Left ventricle myocardium superior (tissue), 1 donor: Measurements from ENCODE around the gene THBS2. TPM values are rescaled to one million over a fixed set of nuclear protein-coding genes. Genes with fewer than 3 reads are reported as not detected.
A peak's percentile ranks its signal among the peaks of the same experiment; 100 is the strongest.

Experiments
- ATAC-seq: fragments of 200-7000 bp; cut with Tn5 transposase; one replicate; pipeline ENCODE4 v1.9.1; 2020; ENCODE audit warnings: mild to moderate bottlenecking, moderate library complexity
- DNase-seq: peaks from one replicate; pipeline ENCODE4 v3.0.0-alpha.2; 2020
- intact Hi-C: fragments of 100-400 bp; cut with micrococcal nuclease; formaldehyde crosslinking; loops from one replicate; pipeline ENCODE4 v1.11.0; 2022
- total RNA-seq: library from RNA; stranded (reverse); fragmentation: NEBNext Ultra II Directional; extraction: Animal tissue kit (Norgen Biotek cat#: 25700); gene quantifications from one replicate; pipeline ENCODE4 v1.2.1, GENCODE V29; 2021
- donor health status: DM: no; HTN: yes; CAD: no; lungs with severe emphysema.

The THBS2 gene
- total RNA-seq, 1 donor from 2014 or later = 10.7 TPM

- intact Hi-C loops = no loop called here
- no peak for ATAC-seq
- no peak for DNase-seq
These were observed 79.9 kb downstream of the THBS2 start for GRCh38 chr6:169173532-169174268.

- DNase-seq = no peak
- no peak for ATAC-seq
- intact Hi-C loops = no loop called here
These were observed 80.7 kb downstream of the THBS2 start for GRCh38 chr6:169172946-169173345.

- intact Hi-C loops = no loop called here
- DNase-seq (peak; percentile 45), ATAC-seq (no peak)
These were observed 81.2 kb downstream of the THBS2 start for GRCh38 chr6:169172456-169172855.

- ATAC-seq = no peak
- intact Hi-C loops = no loop called here
- no peak for DNase-seq
These were observed 81.7 kb downstream of the THBS2 start for GRCh38 chr6:169171951-169172350.

- ATAC-seq (no peak), DNase-seq (no peak)
- intact Hi-C loops = no loop called here
These were observed 82.6 kb downstream of the THBS2 start for GRCh38 chr6:169171016-169171415.

- ATAC-seq (no peak), DNase-seq (no peak)
- intact Hi-C loops = no loop called here
These were observed 83.1 kb downstream of the THBS2 start for GRCh38 chr6:169170583-169170955.

- intact Hi-C loops = no loop called here
These were observed 83.6 kb downstream of the THBS2 start for GRCh38 chr6:169169941-169170582.

GRCh38 chr6:169169375-169169774 lies 84.3 kb downstream of the THBS2 start:
- DNase-seq = no peak
- intact Hi-C loops = no loop called here

More at GRCh38 chr6:169169941-169170582, 83.6 kb downstream of the THBS2 start:
- ATAC-seq (no peak), DNase-seq (no peak)

GRCh38 chr6:169168706-169169105 lies 84.9 kb downstream of the THBS2 start:
- intact Hi-C loops = no loop called here
- ATAC-seq = peak; percentile 36
- DNase-seq = no peak

More at GRCh38 chr6:169169375-169169774, 84.3 kb downstream of the THBS2 start:
- peak; percentile 20 for ATAC-seq

- intact Hi-C loops = no loop called here
- DNase-seq = peak; percentile 64
These were observed 85.4 kb downstream of the THBS2 start for GRCh38 chr6:169168302-169168630.

GRCh38 chr6:169167581-169168301 lies 85.9 kb downstream of the THBS2 start:
- intact Hi-C loops = no loop called here
- ATAC-seq (peak; percentile 85), DNase-seq (peak; percentile 78)

More at GRCh38 chr6:169168302-169168630, 85.4 kb downstream of the THBS2 start:
- peak; percentile 69 for ATAC-seq

- ATAC-seq (no peak), DNase-seq (no peak)
- intact Hi-C loops = no loop called here
These were observed 86.6 kb downstream of the THBS2 start for GRCh38 chr6:169166896-169167580.
